IMR-90 (cell line): ENCODE measurements around the gene CGB1. TPM values are rescaled to one million over a fixed set of nuclear protein-coding genes. Genes with fewer than 3 reads are reported as not detected.
"Not testable (repeated sequence)": the region's sequence is repeated elsewhere in the genome, so short reads cannot be mapped to it uniquely, and the experiment has no call there.

Source experiments
- ATAC-seq: fragments of 200-7000 bp; cut with Tn5 transposase; 2 replicates; pipeline ENCODE4 v1.9.1; 2020; ENCODE audit warnings: low read depth, mild to moderate bottlenecking, moderate library complexity
- BruUV-seq: library from RNA; stranded (reverse); fragments of 400-500 nt; replicated peaks from 2 replicates; lab custom pipeline; 2021; lab: Mats Ljungman, UMichigan
- CTCF ChIA-PET: fragments of 300-600 bp; formaldehyde crosslinking; extraction: SDS; loops from one replicate; lab custom pipeline; 2021; ENCODE audit warnings: antibody characterized with exemption; lab: Yijun Ruan, JAX
- POLR2A ChIA-PET: fragments of 300-600 bp; sonication (Branson Sonifier 250); formaldehyde crosslinking; loops from one replicate; lab custom pipeline; 2022; ENCODE audit warnings: antibody characterized with exemption; ENCODE audit not compliant: unreplicated experiment; lab: Charles Lee
- DNase-seq: peaks from one replicate; pipeline ENCODE4 v3.0.0; 2013
- H2AFZ ChIP-seq: replicated peaks from 2 replicates; pipeline ENCODE3; 2013; ENCODE audit warnings: low read length, mild to moderate bottlenecking; ENCODE audit not compliant: poor library complexity
- H2AK5ac ChIP-seq: 2 replicates; pipeline ENCODE4 v1.6.1; 2013; ENCODE audit warnings: low read depth, low read length, inconsistent platforms
- H2AK9ac ChIP-seq: replicated peaks from 2 replicates; pipeline ENCODE3; 2013; ENCODE audit warnings: mild to moderate bottlenecking, low read depth, low read length, moderate library complexity; ENCODE audit not compliant: poor library complexity
- H2BK120ac ChIP-seq: 2 replicates; pipeline ENCODE4 v1.6.1; 2013; ENCODE audit warnings: low read depth, low read length, inconsistent platforms
- H2BK15ac ChIP-seq: 3 replicates; pipeline ENCODE4 v1.6.1; 2013; ENCODE audit warnings: low read depth, low read length, inconsistent platforms
- H2BK20ac ChIP-seq: 2 replicates; pipeline ENCODE4 v1.6.1; 2013; ENCODE audit warnings: low read depth, mild to moderate bottlenecking, inconsistent platforms, low read length, moderate library complexity
- H2BK5ac ChIP-seq: 2 replicates; pipeline ENCODE4 v1.6.1; 2013; ENCODE audit warnings: mild to moderate bottlenecking, low read depth, low read length, inconsistent platforms; ENCODE audit not compliant: poor library complexity, severe bottlenecking
- H3K14ac ChIP-seq: replicated peaks from 2 replicates; pipeline ENCODE4 v1.6.1; 2013; ENCODE audit warnings: low read depth, low read length, inconsistent platforms
- H3K18ac ChIP-seq: 2 replicates; pipeline ENCODE4 v1.6.1; 2013; ENCODE audit warnings: low read depth, low read length, control low read depth
- H3K23ac ChIP-seq: 2 replicates; pipeline ENCODE4 v1.6.1; 2013; ENCODE audit warnings: low read depth, low read length, inconsistent platforms
- H3K27ac ChIP-seq: 2 replicates; pipeline ENCODE4 v1.5.1; 2013; ENCODE audit warnings: mild to moderate bottlenecking, control low read depth, low read length; ENCODE audit not compliant: insufficient read depth
- H3K27me3 ChIP-seq: 2 replicates; pipeline ENCODE4 v1.6.1; 2013; ENCODE audit warnings: low read length; ENCODE audit not compliant: control insufficient read depth, insufficient read depth
- H3K36me3 ChIP-seq: 2 replicates; pipeline ENCODE4 v1.6.1; 2013; ENCODE audit warnings: low read length, mixed read lengths; ENCODE audit not compliant: control insufficient read depth, insufficient read depth
- H3K4ac ChIP-seq: 2 replicates; pipeline ENCODE4 v1.6.1; 2013; ENCODE audit warnings: low read depth, low read length, inconsistent platforms
- H3K4me1 ChIP-seq: 2 replicates; pipeline ENCODE4 v1.6.1; 2013; ENCODE audit warnings: low read length, mixed read lengths; ENCODE audit not compliant: control insufficient read depth, insufficient read depth
- H3K4me2 ChIP-seq: 2 replicates; pipeline ENCODE4 v1.6.1; 2013; ENCODE audit warnings: low read depth, mild to moderate bottlenecking, control low read depth, low read length, moderate library complexity
- H3K4me3 ChIP-seq: 2 replicates; pipeline ENCODE4 v1.5.1; 2013; ENCODE audit warnings: low read depth, mild to moderate bottlenecking, control low read depth, low read length, moderate library complexity; ENCODE audit not compliant: insufficient read depth
- H3K56ac ChIP-seq: 2 replicates; pipeline ENCODE4 v1.6.1; 2013; ENCODE audit warnings: low read length, inconsistent platforms; ENCODE audit not compliant: insufficient read depth; ENCODE audit errors: extremely low read depth
- H3K79me1 ChIP-seq, 2 experiments: 2 replicates each; pipeline ENCODE4 v1.6.1; 2013; ENCODE audit warnings: low read length in 2 of 2, inconsistent platforms in 1 of 2, low read depth in 1 of 2
- H3K9ac ChIP-seq: 2 replicates; pipeline ENCODE4 v1.6.1; 2013; ENCODE audit warnings: low read depth, low read length, control low read depth
- H3K9me1 ChIP-seq: 2 replicates; pipeline ENCODE4 v1.6.1; 2013; ENCODE audit warnings: low read length, inconsistent platforms; ENCODE audit not compliant: insufficient read depth
- H3K9me3 ChIP-seq: 2 replicates; pipeline ENCODE4 v1.6.1; 2013; ENCODE audit warnings: low read length; ENCODE audit not compliant: control insufficient read depth, insufficient read depth
- H4K20me1 ChIP-seq: 2 replicates; pipeline ENCODE4 v1.6.1; 2013; ENCODE audit warnings: low read length, inconsistent platforms; ENCODE audit not compliant: insufficient read depth
- H4K5ac ChIP-seq: 2 replicates; pipeline ENCODE4 v1.6.1; 2013; ENCODE audit warnings: mild to moderate bottlenecking, low read depth, low read length, control low read depth
- H4K8ac ChIP-seq, 2 experiments: 2 replicates each; pipeline ENCODE4 v1.6.1; 2013; ENCODE audit warnings: low read depth in 2 of 2, low read length in 2 of 2, control low read depth in 1 of 2, inconsistent platforms in 1 of 2
- H4K91ac ChIP-seq: 2 replicates; pipeline ENCODE4 v1.6.1; 2013; ENCODE audit warnings: low read depth, low read length, inconsistent platforms; ENCODE audit not compliant: insufficient read depth
- WGBS, 2 experiments: methylation state at CpG; one replicate each; pipeline versions ENCODE4 v1.1.5 to v1.1.7; 2013; ENCODE audit warnings: missing lambda C conversion rate in 2 of 2; ENCODE audit not compliant: insufficient read length in 1 of 2; ENCODE audit errors: extremely low coverage in 2 of 2; 5-methylcytosine and 5-hydroxymethylcytosine counted together
- dilution Hi-C: fragments of 300-500 bp; cut with HindIII; formaldehyde crosslinking; loops from one replicate; pipeline ENCODE4 v1.14.3; 2018; ENCODE audit warnings: low sequenced_read_pairs; ENCODE audit not compliant: unreplicated experiment
- in situ Hi-C: fragments of 300-500 bp; cut with MboI; formaldehyde crosslinking; loops from 3 replicates; pipeline ENCODE4 v1.14.3; 2019; ENCODE audit warnings: low sequenced_read_pairs, inconsistent platforms, mixed read lengths
- intact Hi-C: fragments of 100-400 bp; cut with micrococcal nuclease; formaldehyde crosslinking; loops from 2 replicates; pipeline ENCODE4 v1.10.0; 2022
- polyA plus RNA-seq, 3 experiments: library from polyadenylated mRNA; depleted of rRNA; stranded (reverse); fragments of >200 nt; gene quantifications; 2 replicates each; pipeline ENCODE4 v1.2.3, GENCODE V29; 2012; ENCODE audit warnings: low replicate concordance in 1 of 3
- total RNA-seq: library from RNA; depleted of rRNA; stranded (reverse); fragments of >200 nt; gene quantifications from 2 replicates; pipeline ENCODE4 v1.2.3, GENCODE V29; 2012

The CGB1 gene
- total and polyA plus RNA-seq, 2 of the 4 experiments (the other 2 are of a cell fraction) = not detected

DNA sequence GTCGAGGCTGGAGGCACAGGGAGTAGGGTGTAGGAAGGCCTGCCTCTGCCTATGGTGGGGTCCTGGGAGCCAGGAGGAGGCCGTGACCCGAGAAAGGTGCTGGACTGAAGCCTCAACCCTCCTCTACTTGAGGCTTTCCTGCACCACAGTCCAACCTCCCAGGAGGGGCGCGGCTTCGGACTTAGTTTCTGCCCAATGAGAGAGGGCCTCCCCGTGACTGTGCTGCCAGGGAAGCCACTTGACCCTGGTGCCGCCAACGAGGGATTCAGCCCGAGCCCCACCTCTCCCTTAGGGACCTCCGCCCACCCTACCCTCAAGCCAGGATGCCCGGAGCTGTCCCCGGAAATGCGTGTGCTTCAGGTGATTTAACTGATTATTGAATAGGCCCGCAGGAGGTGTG is 12.5 kb downstream of the CGB1 start, which contains the start of gene CGB3:
Gene CGB3, minus strand, starts transcription at position 101 of the 400 bp plus-strand sequence. CDS start 362 bp downstream, outside the sequence.
- H3K9ac ChIP-seq, H2AFZ ChIP-seq, H3K27ac ChIP-seq, CTCF ChIA-PET, H4K20me1 ChIP-seq, H3K56ac ChIP-seq, ATAC-seq, H3K14ac ChIP-seq, H3K4me1 ChIP-seq, H3K79me1 ChIP-seq, POLR2A ChIA-PET, dilution Hi-C loops, H3K23ac ChIP-seq, H2BK15ac ChIP-seq, H4K5ac ChIP-seq, H2BK5ac ChIP-seq, H3K36me3 ChIP-seq, DNase-seq, H3K4me2 ChIP-seq, H3K4ac ChIP-seq, H4K8ac ChIP-seq, H3K27me3 ChIP-seq, intact Hi-C loops, H4K91ac ChIP-seq, H2BK20ac ChIP-seq, H3K4me3 ChIP-seq, H3K9me3 ChIP-seq, BruUV-seq, in situ Hi-C loops, H2AK9ac ChIP-seq, H2AK5ac ChIP-seq, H3K9me1 ChIP-seq, H2BK120ac ChIP-seq, H3K18ac ChIP-seq: not testable (repeated sequence)
- no CpG with 5 or more reads among the region's 15 CpGs for WGBS, 2 experiments
